ENCODE data around the gene LRRFIP1. TPM values are rescaled to one million over a fixed set of nuclear protein-coding genes. Genes with fewer than 3 reads are reported as not detected.

Gene LRRFIP1
- total RNA-seq, 1 donor from 2014 or later, result 37.1 TPM

- no peak for DNase-seq (ENCODE audit: low read depth, low spot score)
- Mint-ChIP-seq H3K9me3 (no peaks in the 10 kb centered on the region), H3K4me3 (no peak overlapping the region), H3K27ac (ENCODE audit: unreplicated experiment) (no peak overlapping the region), H3K27me3 (ENCODE audit: low read depth) (peaks cover 3% of the 10 kb centered on the region), H3K36me3 (ENCODE audit: low read depth) (no peaks in the 10 kb centered on the region), H3K4me1 (peaks cover 16% of the 10 kb centered on the region)
- peak; percentile 27 for TF ChIP-seq CTCF (conservative IDR thresholded peaks at IDR 0.05)
These were observed 13.2 kb upstream of the LRRFIP1 start for GRCh38 chr2:237614151-237614720.

GRCh38 chr2:237615631-237616249, 11.6 kb upstream of the LRRFIP1 start:
- peaks cover 3% of the 10 kb centered on the region for H3K27me3 Mint-ChIP-seq (ENCODE audit: low read depth)
- H3K9me3 Mint-ChIP-seq, result no peaks in the 10 kb centered on the region
- no peaks in the 10 kb centered on the region for H3K36me3 Mint-ChIP-seq (ENCODE audit: low read depth)
- TF ChIP-seq CTCF (conservative IDR thresholded peaks at IDR 0.05), result no peak
- H3K4me3 Mint-ChIP-seq, result no peak overlapping the region
- H3K4me1 Mint-ChIP-seq, result peaks cover 16% of the 10 kb centered on the region
- H3K27ac Mint-ChIP-seq (ENCODE audit: unreplicated experiment), result no peak overlapping the region
- DNase-seq (ENCODE audit: low read depth, low spot score), result no peak

GRCh38 chr2:237616373-237616733, 11.0 kb upstream of the LRRFIP1 start:
- DNase-seq (ENCODE audit: low read depth, low spot score), result no peak
- H3K27me3 Mint-ChIP-seq (ENCODE audit: low read depth), result peaks cover 3% of the 10 kb centered on the region
- H3K4me1 Mint-ChIP-seq, result peaks cover 16% of the 10 kb centered on the region
- H3K9me3 Mint-ChIP-seq, result no peaks in the 10 kb centered on the region
- no peak for TF ChIP-seq CTCF (conservative IDR thresholded peaks at IDR 0.05)
- no peak overlapping the region for H3K4me3 Mint-ChIP-seq
- no peaks in the 10 kb centered on the region for H3K36me3 Mint-ChIP-seq (ENCODE audit: low read depth)
- H3K27ac Mint-ChIP-seq (ENCODE audit: unreplicated experiment), result peak overlapping the region; percentile 43

- no peak for DNase-seq (ENCODE audit: low read depth, low spot score)
- H3K4me3 Mint-ChIP-seq, result no peak overlapping the region
- H3K4me1 Mint-ChIP-seq, result peaks cover 16% of the 10 kb centered on the region
- H3K27ac Mint-ChIP-seq (ENCODE audit: unreplicated experiment), result peak overlapping the region; percentile 43
- H3K36me3 Mint-ChIP-seq (ENCODE audit: low read depth), result no peaks in the 10 kb centered on the region
- TF ChIP-seq CTCF (conservative IDR thresholded peaks at IDR 0.05), result no peak
- H3K9me3 Mint-ChIP-seq, result no peaks in the 10 kb centered on the region
- peaks cover 3% of the 10 kb centered on the region for H3K27me3 Mint-ChIP-seq (ENCODE audit: low read depth)
These were observed 10.4 kb upstream of the LRRFIP1 start for GRCh38 chr2:237616734-237617586.

GRCh38 chr2:237617587-237617982, 9.8 kb upstream of the LRRFIP1 start:
- H3K9me3 Mint-ChIP-seq, result no peaks in the 10 kb centered on the region
- H3K4me1 Mint-ChIP-seq, result peaks cover 16% of the 10 kb centered on the region
- H3K36me3 Mint-ChIP-seq (ENCODE audit: low read depth), result no peaks in the 10 kb centered on the region
- no peak for DNase-seq (ENCODE audit: low read depth, low spot score)
- no peak overlapping the region for H3K4me3 Mint-ChIP-seq
- TF ChIP-seq CTCF (conservative IDR thresholded peaks at IDR 0.05), result no peak
- no peak overlapping the region for H3K27ac Mint-ChIP-seq (ENCODE audit: unreplicated experiment)
- H3K27me3 Mint-ChIP-seq (ENCODE audit: low read depth), result peaks cover 3% of the 10 kb centered on the region

All from neural crest cell (in vitro differentiated cells).